ENCODE results near the gene ZSCAN9. TPM values are rescaled to one million over a fixed set of nuclear protein-coding genes. Genes with fewer than 3 reads are reported as not detected.

ZSCAN9 gene
- total RNA-seq, 6 experiments from 2014 or later = 7.5 to 10.3 (median 8.9) TPM

DNA sequence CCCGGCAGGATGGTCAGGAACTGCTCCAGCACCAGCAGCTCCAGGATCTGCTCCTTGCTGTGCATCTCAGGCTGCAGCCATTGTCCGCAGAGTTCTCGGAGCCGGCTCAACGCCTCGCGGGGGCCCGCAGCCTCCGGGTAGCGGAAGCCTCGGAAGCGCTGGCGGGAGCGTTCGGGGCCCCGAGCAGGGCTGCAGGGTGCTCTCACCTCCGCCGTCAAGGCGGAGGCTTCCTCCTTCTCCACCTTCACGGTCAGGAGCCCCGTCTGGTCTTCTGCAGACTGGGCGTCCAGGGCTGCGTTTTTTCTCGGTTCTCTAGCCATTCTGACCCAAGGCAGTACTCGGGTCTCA is 26.6 kb downstream of the ZSCAN9 start:
- Mint-ChIP-seq H3K27me3 (ENCODE audit: insufficient read depth) (no peaks in the 10 kb centered on the region), H3K4me1 (ENCODE audit: low read depth) (peaks cover 20% of the 10 kb centered on the region), H3K4me3 (peak overlapping the region; percentile 99), H3K27ac (peak overlapping the region; percentile 84), H3K9me3 (no peaks in the 10 kb centered on the region), H3K36me3 (ENCODE audit: low read depth) (peaks cover 13% of the 10 kb centered on the region; the same call in 1 of the 2 replicates)
- TF ChIP-seq, protein P1, sequence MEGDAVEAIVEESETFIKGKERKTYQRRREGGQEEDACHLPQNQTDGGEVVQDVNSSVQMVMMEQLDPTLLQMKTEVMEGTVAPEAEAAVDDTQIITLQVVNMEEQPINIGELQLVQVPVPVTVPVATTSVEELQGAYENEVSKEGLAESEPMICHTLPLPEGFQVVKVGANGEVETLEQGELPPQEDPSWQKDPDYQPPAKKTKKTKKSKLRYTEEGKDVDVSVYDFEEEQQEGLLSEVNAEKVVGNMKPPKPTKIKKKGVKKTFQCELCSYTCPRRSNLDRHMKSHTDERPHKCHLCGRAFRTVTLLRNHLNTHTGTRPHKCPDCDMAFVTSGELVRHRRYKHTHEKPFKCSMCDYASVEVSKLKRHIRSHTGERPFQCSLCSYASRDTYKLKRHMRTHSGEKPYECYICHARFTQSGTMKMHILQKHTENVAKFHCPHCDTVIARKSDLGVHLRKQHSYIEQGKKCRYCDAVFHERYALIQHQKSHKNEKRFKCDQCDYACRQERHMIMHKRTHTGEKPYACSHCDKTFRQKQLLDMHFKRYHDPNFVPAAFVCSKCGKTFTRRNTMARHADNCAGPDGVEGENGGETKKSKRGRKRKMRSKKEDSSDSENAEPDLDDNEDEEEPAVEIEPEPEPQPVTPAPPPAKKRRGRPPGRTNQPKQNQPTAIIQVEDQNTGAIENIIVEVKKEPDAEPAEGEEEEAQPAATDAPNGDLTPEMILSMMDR (IDR thresholded peaks at IDR 0.05) = no peak
- no peak for DNase-seq

DNA sequence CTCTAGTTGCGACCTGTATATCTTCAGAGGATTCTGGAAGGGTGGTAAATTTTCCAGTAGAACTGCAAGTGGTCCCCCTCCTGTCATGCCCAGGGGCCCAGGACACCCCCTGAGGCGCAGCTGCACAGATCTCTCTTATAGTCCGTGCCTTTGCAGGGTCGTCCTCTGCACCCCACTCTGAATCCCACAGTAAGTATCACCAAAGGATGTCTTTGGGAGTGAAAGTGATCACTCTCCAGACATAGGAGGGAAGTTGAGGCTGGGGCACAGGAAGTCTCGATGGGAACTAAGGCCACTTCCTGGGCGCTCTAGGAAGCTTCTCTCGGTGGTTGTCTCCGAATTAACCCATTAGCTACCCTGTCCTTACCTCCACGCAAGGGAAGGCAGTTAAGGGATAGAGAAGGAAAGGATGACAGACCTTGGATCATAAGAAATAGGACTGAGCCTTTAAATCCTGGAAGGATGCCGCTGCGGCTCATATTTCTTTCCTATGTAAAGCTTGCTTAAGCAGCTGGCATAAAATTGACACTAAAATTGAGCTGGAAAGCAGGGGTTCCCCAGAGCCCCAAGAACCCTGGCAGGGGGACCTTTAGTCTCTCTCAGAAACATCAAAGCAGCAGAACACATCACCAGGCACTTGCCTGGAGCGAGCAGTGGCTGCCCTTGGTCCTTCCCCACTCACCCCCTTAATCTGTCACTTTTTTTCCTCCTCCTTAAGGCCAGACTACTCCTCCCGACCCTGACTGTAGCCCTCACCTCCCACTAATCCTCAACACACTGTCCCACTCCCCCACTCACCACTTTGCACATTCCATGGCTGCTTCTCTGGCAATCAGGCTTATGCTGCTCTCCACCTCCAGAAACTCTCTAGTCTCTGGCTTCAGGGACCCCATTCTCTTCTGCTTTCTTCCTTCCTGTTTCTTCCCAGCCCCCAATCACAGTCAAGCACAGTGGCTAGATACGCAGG is 27.2 kb downstream of the ZSCAN9 start, which contains the start of gene ZKSCAN4:
Gene ZKSCAN4, minus strand, starts transcription at position 261 of the 967 bp plus-strand sequence. CDS start 289 bp downstream, outside the sequence.
- peak; percentile 83 for DNase-seq
- Mint-ChIP-seq H3K9me3 (no peaks in the 10 kb centered on the region), H3K4me1 (ENCODE audit: low read depth) (peaks cover 20% of the 10 kb centered on the region)

DNA sequence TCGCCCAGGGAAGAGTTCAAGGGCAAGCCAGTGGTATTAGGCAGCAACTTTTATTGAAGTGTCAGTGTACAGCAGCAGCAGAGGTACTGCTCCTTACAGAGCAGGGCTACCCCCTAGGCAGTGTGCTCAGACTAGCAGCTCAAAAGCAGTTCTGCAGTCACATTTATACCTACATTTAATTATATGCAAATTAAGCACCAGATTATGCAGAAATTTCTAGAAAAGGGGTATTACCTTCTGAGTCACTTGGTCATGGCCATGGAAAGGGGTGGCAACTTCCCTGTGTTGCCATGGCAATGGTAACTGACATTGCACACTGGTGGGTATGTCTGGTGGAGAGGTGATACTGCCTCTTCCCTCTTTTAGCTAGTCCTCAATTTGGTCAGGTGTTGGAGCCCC is 29.0 kb downstream of the ZSCAN9 start:
- Mint-ChIP-seq H3K27ac (no peak overlapping the region), H3K36me3 (ENCODE audit: low read depth) (peaks cover 5% of the 10 kb centered on the region; the same call in 1 of the 2 replicates), H3K9me3 (no peaks in the 10 kb centered on the region), H3K4me3 (no peak overlapping the region), H3K27me3 (ENCODE audit: insufficient read depth) (no peaks in the 10 kb centered on the region), H3K4me1 (ENCODE audit: low read depth) (peaks cover 25% of the 10 kb centered on the region)
- no peak for DNase-seq
- TF ChIP-seq, protein P1 (IDR thresholded peaks at IDR 0.05) = no peak

More for the DNA sequence above, 27.2 kb downstream of the ZSCAN9 start, which contains the start of gene ZKSCAN4:
- Mint-ChIP-seq H3K4me3 (peak within 1 kb of the TSS; percentile 99), H3K27ac (peak within 1 kb of the TSS; percentile 84), H3K36me3 (ENCODE audit: low read depth) (peaks cover 13% of the 10 kb centered on the region; the same call in 1 of the 2 replicates), H3K27me3 (ENCODE audit: insufficient read depth) (no peaks in the 10 kb centered on the region)
- TF ChIP-seq, protein P1 (IDR thresholded peaks at IDR 0.05) = no peak

DNA sequence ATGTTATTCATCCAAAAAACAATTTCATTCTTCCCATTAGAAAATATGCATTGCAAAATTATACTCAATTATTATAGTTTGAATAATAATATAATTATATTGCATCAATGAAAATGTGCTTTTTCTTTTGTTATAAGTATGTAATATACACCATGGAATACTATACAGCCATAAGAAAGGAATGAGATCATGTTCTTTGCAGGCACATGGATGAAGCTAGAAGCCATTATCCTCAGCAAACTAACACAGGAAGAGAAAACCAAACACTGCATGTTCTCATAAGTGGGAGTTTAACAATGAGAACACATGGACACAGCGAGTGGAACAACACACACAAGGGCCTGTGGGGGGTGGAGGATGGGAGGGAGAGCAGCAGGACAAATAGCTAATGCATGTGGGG is 32.0 kb downstream of the ZSCAN9 start:
- TF ChIP-seq, protein P1 (IDR thresholded peaks at IDR 0.05) = no peak
- Mint-ChIP-seq H3K4me3 (no peak overlapping the region), H3K9me3 (no peaks in the 10 kb centered on the region), H3K27ac (no peak overlapping the region), H3K36me3 (ENCODE audit: low read depth) (peaks cover under 1% of the 10 kb centered on the region; the same call in 1 of the 2 replicates), H3K27me3 (ENCODE audit: insufficient read depth) (no peaks in the 10 kb centered on the region), H3K4me1 (ENCODE audit: low read depth) (peaks cover 18% of the 10 kb centered on the region)
- DNase-seq = no peak

DNA sequence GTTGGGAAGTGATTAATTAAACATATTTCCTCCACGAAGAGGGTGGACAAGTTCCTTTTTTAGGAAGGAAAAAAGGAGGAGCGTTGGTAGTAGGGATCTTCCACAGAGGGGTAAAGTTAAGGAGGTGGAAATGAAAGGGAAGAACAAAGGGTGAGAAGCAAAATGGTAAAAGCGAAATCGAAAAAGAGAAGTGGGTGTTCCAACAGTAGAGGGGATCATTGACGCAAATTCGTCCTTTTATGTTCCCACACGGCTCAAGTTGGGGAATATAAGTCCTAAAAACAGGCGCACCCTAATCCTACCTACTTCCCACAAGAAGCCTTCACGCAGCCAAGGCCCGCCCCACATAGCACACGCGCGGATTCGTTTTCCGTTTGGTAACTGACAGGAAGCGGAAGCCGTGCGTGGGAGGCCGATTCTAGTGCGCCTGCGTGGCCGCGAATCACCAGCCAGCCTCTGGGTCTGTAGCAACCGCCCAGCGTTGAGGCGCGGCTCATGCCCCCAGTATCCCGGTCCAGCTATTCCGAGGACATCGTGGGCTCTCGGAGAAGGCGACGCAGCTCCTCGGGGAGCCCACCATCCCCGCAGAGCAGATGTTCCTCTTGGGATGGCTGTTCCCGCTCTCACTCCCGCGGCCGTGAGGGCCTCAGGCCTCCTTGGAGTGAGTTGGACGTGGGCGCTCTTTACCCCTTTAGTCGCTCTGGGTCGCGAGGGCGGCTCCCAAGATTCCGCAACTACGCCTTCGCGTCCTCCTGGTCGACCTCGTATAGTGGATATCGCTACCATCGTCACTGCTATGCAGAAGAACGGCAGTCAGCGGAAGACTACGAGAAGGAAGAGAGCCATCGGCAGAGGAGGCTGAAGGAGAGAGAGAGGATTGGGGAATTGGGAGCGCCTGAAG is 34.1 kb downstream of the ZSCAN9 start, which contains the start of gene NKAPL:
Gene NKAPL, plus strand, starts transcription at position 421 of the 901 bp plus-strand sequence. Its CDS starts 75 bp downstream, at position 496.
- Mint-ChIP-seq H3K4me3 (no peak within 1 kb of the TSS), H3K4me1 (ENCODE audit: low read depth) (peaks cover 11% of the 10 kb centered on the region), H3K27me3 (ENCODE audit: insufficient read depth) (no peaks in the 10 kb centered on the region), H3K36me3 (ENCODE audit: low read depth) (no peaks in the 10 kb centered on the region), H3K9me3 (no peaks in the 10 kb centered on the region), H3K27ac (no peak within 1 kb of the TSS)
- TF ChIP-seq, protein P1 (IDR thresholded peaks at IDR 0.05) = no peak
- no peak for DNase-seq

All from HFFc6 (cell line).